SH-SY5Y (cell line): ENCODE measurements around the gene ABCF3.

ENCODE experiments used
- GATA2 ChIP-seq: IDR thresholded peaks from 2 replicates; pipeline ENCODE4 v1.6.1; 2011; ENCODE audit warnings: mild to moderate bottlenecking, low read depth, low read length
- GATA3 ChIP-seq: IDR thresholded peaks from 2 replicates; pipeline ENCODE4 v1.6.1; 2011; ENCODE audit warnings: low read depth, mild to moderate bottlenecking, low read length, moderate library complexity

- TF ChIP-seq GATA3 (no peak), GATA2 (no peak)
Observed at GRCh38 chr3:184238246-184238818, 52.3 kb downstream of the ABCF3 start.
